Measurements from ENCODE around the gene ANKRD60. TPM values are rescaled to one million over a fixed set of nuclear protein-coding genes. Genes with fewer than 3 reads are reported as not detected.

The ANKRD60 gene
- total RNA-seq, 2 donors from 2014 or later = not detected

DNA sequence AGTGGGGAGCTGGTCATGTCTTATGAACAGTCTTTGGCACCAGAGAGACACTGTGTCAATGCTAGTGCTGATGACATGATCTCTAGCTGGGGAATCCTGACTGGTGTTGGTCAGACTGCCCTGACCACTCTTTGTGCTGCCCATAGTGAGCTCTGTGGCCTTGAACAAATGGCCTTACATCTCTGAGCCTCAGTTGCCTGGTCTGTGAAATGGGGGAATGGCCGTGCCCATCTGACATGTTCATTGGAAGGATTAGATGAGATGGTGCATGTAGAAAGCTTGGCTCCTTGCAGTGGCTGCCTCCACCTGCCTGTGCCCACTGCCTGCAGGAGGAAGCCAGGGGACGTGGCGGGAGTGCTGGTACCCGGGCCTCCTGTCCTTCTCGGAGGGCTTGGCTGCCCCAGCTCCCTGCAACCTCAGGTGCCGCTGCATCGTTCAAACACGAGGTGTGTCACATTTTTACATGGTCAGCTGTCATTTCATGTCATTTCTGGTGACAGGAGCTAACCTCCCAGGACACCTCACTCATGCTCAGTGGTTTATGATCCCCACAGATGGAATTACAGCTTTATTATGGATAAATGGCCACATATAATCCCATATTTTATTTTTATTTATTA, 45.8 kb downstream of the ANKRD60 start:
- intact Hi-C loops (cut with DNase I) = loop anchor here (10.0 kb wide), 1 partner anchor 528 kb away; no protein-coding TSS in a partner anchor
- WGBS, 2 donors = 71 to 75% methylated on average over 7 to 8 of the region's 8 CpGs
- TF ChIP-seq POLR2A (IDR thresholded peaks at IDR 0.05) = no peak
- TF ChIP-seq, protein P1, sequence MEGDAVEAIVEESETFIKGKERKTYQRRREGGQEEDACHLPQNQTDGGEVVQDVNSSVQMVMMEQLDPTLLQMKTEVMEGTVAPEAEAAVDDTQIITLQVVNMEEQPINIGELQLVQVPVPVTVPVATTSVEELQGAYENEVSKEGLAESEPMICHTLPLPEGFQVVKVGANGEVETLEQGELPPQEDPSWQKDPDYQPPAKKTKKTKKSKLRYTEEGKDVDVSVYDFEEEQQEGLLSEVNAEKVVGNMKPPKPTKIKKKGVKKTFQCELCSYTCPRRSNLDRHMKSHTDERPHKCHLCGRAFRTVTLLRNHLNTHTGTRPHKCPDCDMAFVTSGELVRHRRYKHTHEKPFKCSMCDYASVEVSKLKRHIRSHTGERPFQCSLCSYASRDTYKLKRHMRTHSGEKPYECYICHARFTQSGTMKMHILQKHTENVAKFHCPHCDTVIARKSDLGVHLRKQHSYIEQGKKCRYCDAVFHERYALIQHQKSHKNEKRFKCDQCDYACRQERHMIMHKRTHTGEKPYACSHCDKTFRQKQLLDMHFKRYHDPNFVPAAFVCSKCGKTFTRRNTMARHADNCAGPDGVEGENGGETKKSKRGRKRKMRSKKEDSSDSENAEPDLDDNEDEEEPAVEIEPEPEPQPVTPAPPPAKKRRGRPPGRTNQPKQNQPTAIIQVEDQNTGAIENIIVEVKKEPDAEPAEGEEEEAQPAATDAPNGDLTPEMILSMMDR (IDR thresholded peaks at IDR 0.05) = no peak
- Histone ChIP-seq H3K27me3 (peaks cover 0 to 11% of the 10 kb centered on the region in 2 donors), H3K27ac (no peak overlapping the region), H3K9me3 (peaks cover 0 to 6% (median 0%) of the 10 kb centered on the region in 3 donors), H3K36me3 (replicated peaks in 1 of 2; ENCODE audit: insufficient read depth in 1 of 2, low read depth in 2 of 2) (no peaks in the 10 kb centered on the region), H3K4me3 (no peak overlapping the region), H3K4me1 (peaks cover 11% of the 10 kb centered on the region)
- ATAC-seq (no peak), DNase-seq (no peak)

DNA sequence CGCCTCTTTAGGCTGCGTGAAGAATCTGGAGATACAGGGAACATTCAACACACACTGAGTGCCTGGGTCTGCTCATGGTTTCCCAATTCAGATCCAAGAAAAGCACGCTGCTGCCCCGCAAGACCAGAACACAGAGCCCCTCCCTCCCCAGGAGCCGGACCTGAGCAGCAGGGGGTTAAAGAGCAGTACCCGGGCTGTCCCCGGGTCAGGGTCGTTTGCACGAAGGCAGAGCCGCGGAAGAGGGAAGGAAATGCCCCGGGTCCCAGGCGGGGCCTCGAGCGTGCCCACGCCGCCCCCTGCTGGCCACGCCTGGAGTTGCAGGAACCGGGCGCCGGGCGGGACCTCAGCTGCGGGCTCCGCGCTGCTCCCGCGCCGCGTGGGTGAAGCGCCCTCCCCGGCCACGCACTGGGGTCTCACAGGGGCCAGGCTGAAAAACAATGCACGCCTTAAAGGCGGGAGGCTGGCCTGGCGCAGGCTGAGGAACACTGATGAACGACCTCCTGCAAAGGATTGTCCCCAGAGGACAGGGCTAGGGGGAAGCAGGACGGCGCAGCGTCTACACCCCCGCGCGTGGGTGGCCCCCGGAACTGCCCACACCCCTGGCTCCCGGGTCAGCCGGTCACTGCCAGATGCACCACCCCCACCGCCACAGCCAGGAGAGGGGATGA, 48.9 kb downstream of the ANKRD60 start:
- peaks cover 0 to 11% of the 10 kb centered on the region in 2 donors for H3K27me3 ChIP-seq
- intact Hi-C loops (cut with DNase I) = loop anchor here (10.0 kb wide), 1 partner anchor 525 kb away; no protein-coding TSS in a partner anchor
- no peak overlapping the region for H3K27ac ChIP-seq
- TF ChIP-seq, protein P1 (IDR thresholded peaks at IDR 0.05) = peak; percentile 81 to 99 (median 89)
- no peak for TF ChIP-seq POLR2A (IDR thresholded peaks at IDR 0.05)
- DNase-seq (peak; percentile 34 to 56 (median 48)), ATAC-seq (peak; percentile 82)
- H3K9me3 ChIP-seq = peaks cover 0 to 6% (median 0%) of the 10 kb centered on the region in 3 donors
- WGBS, 2 donors = 1 to 4% methylated on average over 10 to 46 of the region's 46 CpGs
- H3K4me3 ChIP-seq = no peak overlapping the region
- H3K36me3 ChIP-seq (replicated peaks in 1 of 2; ENCODE audit: insufficient read depth in 1 of 2, low read depth in 2 of 2) = no peaks in the 10 kb centered on the region
- H3K4me1 ChIP-seq = peaks cover 11% of the 10 kb centered on the region

DNA sequence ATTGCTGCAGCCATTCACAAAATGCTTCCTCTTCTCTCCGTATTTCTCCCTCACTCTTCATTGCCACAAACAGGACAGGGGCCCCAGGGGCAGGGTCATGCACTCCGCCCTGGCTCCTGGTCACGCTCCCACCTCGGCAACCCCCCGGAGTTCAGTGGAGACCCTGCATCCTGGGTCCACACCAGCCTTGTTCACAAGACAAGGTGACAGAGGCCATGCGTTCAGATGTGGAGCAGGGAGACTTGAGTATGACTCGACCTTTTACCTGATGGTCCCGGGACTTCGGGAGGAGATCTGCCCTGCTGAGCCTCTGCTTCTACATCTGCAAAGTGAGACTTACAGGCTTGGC, 49.4 kb downstream of the ANKRD60 start:
- Histone ChIP-seq H3K4me3 (no peak overlapping the region), H3K27ac (no peak overlapping the region), H3K9me3 (peaks cover 0 to 2% (median 0%) of the 10 kb centered on the region in 3 donors), H3K4me1 (peaks cover 11% of the 10 kb centered on the region), H3K36me3 (replicated peaks in 1 of 2; ENCODE audit: insufficient read depth in 1 of 2, low read depth in 2 of 2) (no peaks in the 10 kb centered on the region), H3K27me3 (peaks cover 0 to 11% of the 10 kb centered on the region in 2 donors)
- intact Hi-C loops (cut with DNase I) = no loop called here
- DNase-seq = no peak
- TF ChIP-seq, protein P1 (IDR thresholded peaks at IDR 0.05) = no peak
- 48 to 80% methylated on average over 1 to 9 of the region's 9 CpGs for WGBS, 2 donors
- peak; percentile 10 for ATAC-seq

DNA sequence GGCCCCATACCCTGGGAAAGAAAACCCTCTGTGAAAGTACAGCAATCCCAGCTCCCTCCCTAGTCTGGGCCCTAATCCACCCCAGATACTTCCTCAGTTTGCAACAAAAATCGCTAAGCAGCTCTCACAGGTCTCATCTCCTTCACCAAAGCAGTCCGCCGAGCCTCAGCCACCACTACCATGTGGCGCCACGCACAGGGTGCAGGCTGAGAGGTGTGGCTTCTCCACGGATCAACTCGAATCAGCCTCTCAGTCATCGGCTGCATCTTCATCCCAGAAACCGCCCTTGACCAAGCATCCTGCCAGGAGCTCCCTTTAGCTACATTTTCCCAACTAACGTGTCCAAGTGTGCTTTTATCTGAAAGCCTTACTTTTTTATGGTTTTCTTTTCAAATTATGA, 50.7 kb downstream of the ANKRD60 start:
- TF ChIP-seq, protein P1 (IDR thresholded peaks at IDR 0.05) = no peak
- TF ChIP-seq POLR2A (IDR thresholded peaks at IDR 0.05) = no peak
- DNase-seq = no peak
- H3K27ac ChIP-seq = no peak overlapping the region
- H3K27me3 ChIP-seq = peaks cover 0 to 11% of the 10 kb centered on the region in 2 donors
- intact Hi-C loops (cut with DNase I) = no loop called here
- WGBS, 2 donors = 70 to 79% methylated on average over 10 of the region's 10 CpGs
- no peak overlapping the region for H3K4me3 ChIP-seq
- H3K9me3 ChIP-seq = no peaks in the 10 kb centered on the region
- no peaks in the 10 kb centered on the region for H3K36me3 ChIP-seq (replicated peaks in 1 of 2; ENCODE audit: insufficient read depth in 1 of 2, low read depth in 2 of 2)
- peaks cover 11% of the 10 kb centered on the region for H3K4me1 ChIP-seq
- ATAC-seq = no peak
